ENCODE measurements around the gene NTM.

NTM gene

DNA sequence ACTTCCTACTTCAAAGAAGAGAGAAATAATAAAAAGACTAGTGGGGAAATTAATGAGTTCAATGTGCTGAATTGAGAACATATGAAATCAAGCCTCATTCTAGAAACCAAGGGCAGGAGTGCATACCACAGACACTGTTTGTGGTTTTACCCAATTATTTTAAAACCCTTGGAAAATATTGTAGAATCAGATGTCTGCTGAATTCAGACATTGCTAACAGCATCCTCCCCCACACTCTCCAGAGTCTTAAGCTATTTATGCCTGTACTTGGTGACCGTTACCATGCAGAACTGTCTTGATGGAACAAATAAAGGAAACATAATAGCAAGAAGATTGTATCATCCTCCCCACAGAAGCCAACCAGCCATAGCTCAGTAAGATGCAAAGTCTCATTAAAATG lies 850.1 kb downstream of the NTM start:
- H3K36me3 Mint-ChIP-seq (ENCODE audit: insufficient read depth): peaks cover 1% of the 10 kb centered on the region
- no peaks in the 10 kb centered on the region for H3K27me3 Mint-ChIP-seq
- H3K4me3 Mint-ChIP-seq: no peak overlapping the region
- ATAC-seq (replicated peaks; ENCODE audit: extremely low read depth, poor library complexity, severe bottlenecking): no peak
- peaks cover 15% of the 10 kb centered on the region for H3K9me3 Mint-ChIP-seq
- H3K27ac Mint-ChIP-seq (ENCODE audit: low read depth): no peak overlapping the region
- H3K4me1 Mint-ChIP-seq: no peaks in the 10 kb centered on the region
- no peak for DNase-seq (ENCODE audit: low spot score in 2 of 2)

DNA sequence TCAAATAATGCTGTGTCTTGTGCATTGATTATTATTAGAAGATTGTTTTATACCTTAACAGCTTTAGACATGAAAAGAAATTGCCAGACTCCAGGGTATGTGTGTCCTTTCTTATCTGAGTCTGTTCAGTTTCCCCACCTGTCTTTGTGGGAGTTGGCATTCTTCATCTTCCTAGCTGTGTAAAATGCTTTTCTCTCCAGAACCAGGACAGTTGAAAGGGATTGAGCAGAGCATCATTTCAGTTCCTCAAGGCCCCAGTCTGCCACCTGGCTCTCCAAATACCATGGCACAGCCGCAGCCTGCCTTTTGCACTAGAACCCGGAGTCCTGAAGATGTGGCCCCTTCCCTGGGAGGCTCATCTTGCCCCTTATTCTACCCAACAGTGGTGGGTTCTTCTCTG lies 851.9 kb downstream of the NTM start:
- no peak for ATAC-seq (replicated peaks; ENCODE audit: extremely low read depth, poor library complexity, severe bottlenecking)
- peaks cover 1% of the 10 kb centered on the region for H3K36me3 Mint-ChIP-seq (ENCODE audit: insufficient read depth)
- no peak overlapping the region for H3K4me3 Mint-ChIP-seq
- H3K27me3 Mint-ChIP-seq: no peaks in the 10 kb centered on the region
- H3K27ac Mint-ChIP-seq (ENCODE audit: low read depth): no peak overlapping the region
- peaks cover 16% of the 10 kb centered on the region for H3K9me3 Mint-ChIP-seq
- no peaks in the 10 kb centered on the region for H3K4me1 Mint-ChIP-seq
- no peak for DNase-seq (ENCODE audit: low spot score in 2 of 2)

DNA sequence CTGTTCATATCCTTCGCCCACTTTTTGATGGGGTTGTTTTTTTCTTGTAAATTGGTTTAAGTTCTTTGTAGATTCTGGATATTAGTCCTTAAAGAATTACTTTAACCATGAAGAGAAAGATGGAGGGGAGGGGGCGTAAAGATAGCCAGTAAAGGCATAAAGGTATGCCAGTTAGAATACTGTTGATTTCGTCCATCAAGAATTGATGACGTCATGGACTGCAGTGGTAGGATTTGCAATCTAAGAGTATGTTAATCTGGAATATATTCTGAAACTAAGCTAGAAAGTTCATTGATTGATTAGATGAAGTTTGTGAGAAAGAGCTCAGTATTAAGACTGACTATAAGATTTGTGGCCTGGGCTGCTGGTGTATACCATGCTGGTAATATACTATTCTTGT lies 856.1 kb downstream of the NTM start:
- H3K36me3 Mint-ChIP-seq (ENCODE audit: insufficient read depth): no peaks in the 10 kb centered on the region
- no peaks in the 10 kb centered on the region for H3K27me3 Mint-ChIP-seq
- DNase-seq (ENCODE audit: low spot score in 2 of 2) (no peak), ATAC-seq (replicated peaks; ENCODE audit: extremely low read depth, poor library complexity, severe bottlenecking) (no peak)
- H3K4me1 Mint-ChIP-seq: no peaks in the 10 kb centered on the region
- no peak overlapping the region for H3K4me3 Mint-ChIP-seq
- peaks cover 19% of the 10 kb centered on the region for H3K9me3 Mint-ChIP-seq
- H3K27ac Mint-ChIP-seq (ENCODE audit: low read depth): no peak overlapping the region

DNA sequence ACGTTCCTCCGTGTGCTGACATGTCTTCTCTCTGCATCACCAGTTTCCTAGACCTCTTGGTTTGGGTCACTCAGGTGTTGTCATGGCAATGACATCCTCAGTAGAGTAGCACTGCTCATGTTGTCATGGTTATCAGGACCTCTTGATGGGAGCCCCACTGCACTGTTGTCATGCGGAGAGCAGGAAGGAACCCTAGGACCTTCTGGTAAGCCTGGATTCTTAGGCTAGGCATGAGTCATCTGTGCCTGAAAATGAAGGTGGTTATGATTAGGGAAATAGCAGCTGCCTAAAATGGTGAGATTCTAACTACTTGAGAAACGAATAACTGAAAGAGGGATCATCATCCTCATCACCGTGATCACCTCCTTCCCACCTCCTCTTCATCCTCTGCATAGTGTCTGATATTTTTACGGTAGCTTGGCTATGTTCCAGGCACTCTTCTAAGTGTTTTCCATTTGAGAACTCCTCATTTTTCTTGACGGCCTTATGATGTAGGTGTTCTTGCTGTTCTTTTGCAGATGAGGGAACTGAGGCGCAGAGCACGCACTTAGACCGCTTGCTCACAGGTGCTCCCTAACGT lies 858.4 kb downstream of the NTM start:
- no peaks in the 10 kb centered on the region for H3K4me1 Mint-ChIP-seq
- no peak overlapping the region for H3K27ac Mint-ChIP-seq (ENCODE audit: low read depth)
- ATAC-seq (replicated peaks; ENCODE audit: extremely low read depth, poor library complexity, severe bottlenecking) (no peak), DNase-seq (ENCODE audit: low spot score in 2 of 2) (no peak)
- H3K9me3 Mint-ChIP-seq: peaks cover 13% of the 10 kb centered on the region
- no peaks in the 10 kb centered on the region for H3K27me3 Mint-ChIP-seq
- H3K4me3 Mint-ChIP-seq: no peak overlapping the region
- no peaks in the 10 kb centered on the region for H3K36me3 Mint-ChIP-seq (ENCODE audit: insufficient read depth)

DNA sequence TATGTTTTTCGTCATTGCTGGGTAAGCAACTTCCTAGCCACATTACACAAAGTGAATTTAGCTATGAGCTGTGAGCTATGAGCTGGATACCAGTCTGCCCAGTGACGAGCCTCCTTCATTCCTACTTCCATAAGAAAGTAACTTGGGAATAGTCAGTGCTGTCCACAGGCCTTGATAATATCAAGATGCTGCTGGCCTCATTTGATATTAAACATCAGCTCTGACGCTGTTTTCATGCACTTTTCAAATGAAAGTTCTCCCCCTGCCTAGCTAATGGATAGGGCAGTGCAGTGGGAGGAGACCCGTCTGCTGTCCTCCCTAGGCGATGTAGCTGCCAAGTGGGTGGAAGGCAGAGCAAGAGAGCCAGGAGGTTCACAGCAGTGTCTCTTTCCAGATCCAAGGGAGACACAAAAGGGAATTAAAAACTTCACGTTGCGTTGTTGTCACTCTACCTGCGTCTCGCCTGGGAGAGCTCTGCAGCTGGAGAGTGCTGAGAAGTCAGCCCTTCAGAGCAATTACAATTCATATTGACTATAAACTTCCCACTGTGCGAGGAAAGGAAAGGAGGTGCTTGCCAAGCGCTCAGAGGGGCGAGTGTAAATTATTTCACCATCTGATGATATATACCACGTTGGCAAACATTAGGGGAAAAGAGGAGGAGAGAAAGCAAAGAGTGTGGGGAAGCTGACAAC lies 861.4 kb downstream of the NTM start:
- no peak for ATAC-seq (replicated peaks; ENCODE audit: extremely low read depth, poor library complexity, severe bottlenecking)
- Mint-ChIP-seq H3K27ac (ENCODE audit: low read depth) (no peak overlapping the region), H3K4me3 (no peak overlapping the region), H3K36me3 (ENCODE audit: insufficient read depth) (no peaks in the 10 kb centered on the region), H3K9me3 (peaks cover 13% of the 10 kb centered on the region), H3K4me1 (no peaks in the 10 kb centered on the region), H3K27me3 (no peaks in the 10 kb centered on the region)
- DNase-seq (ENCODE audit: low spot score in 2 of 2): no peak

DNA sequence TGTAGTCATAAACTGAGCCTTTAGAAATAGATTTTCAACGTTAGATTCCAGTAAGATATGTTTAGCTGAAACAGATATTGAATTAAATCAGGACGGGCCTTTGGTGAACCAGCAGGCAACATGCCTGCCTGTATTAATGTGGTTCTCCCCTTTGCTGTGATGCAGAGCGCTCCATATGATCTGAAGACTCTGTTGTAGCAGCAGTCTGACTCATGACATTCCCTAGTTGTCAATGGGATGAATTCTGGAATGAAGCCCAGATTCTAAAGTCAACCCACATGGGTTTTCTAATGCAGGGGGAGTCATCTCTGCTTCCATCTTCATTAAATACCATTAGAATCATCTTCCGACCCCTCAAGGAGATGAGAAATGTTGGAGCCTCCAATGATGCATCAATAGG lies 864.5 kb downstream of the NTM start:
- Mint-ChIP-seq H3K9me3 (no peaks in the 10 kb centered on the region), H3K36me3 (ENCODE audit: insufficient read depth) (no peaks in the 10 kb centered on the region), H3K27ac (ENCODE audit: low read depth) (no peak overlapping the region), H3K4me3 (no peak overlapping the region), H3K27me3 (no peaks in the 10 kb centered on the region), H3K4me1 (no peaks in the 10 kb centered on the region)
- ATAC-seq (replicated peaks; ENCODE audit: extremely low read depth, poor library complexity, severe bottlenecking) (no peak), DNase-seq (ENCODE audit: low spot score in 2 of 2) (no peak)

DNA sequence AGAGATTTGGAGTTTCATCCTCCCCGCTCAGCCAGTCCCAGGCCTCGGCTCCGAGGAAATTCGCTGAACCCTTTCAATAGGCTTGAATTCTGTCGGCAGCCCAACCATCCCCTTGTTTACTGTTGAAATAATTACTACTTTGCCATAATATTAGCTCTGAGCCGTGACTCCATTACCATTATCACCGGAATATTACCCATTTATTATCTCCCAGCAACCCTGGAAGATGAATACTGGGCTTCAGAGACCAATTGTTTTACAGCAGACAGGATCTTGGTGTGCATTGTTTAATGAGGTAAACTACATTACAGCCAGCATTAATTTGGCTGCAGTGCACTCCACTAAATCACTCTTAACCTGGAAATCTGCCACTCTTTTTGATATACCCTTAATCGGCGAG lies 867.4 kb downstream of the NTM start:
- H3K9me3 Mint-ChIP-seq: no peaks in the 10 kb centered on the region
- H3K36me3 Mint-ChIP-seq (ENCODE audit: insufficient read depth): no peaks in the 10 kb centered on the region
- no peak for ATAC-seq (replicated peaks; ENCODE audit: extremely low read depth, poor library complexity, severe bottlenecking)
- no peak overlapping the region for H3K4me3 Mint-ChIP-seq
- H3K27me3 Mint-ChIP-seq: no peaks in the 10 kb centered on the region
- H3K4me1 Mint-ChIP-seq: no peaks in the 10 kb centered on the region
- no peak overlapping the region for H3K27ac Mint-ChIP-seq (ENCODE audit: low read depth)
- DNase-seq (ENCODE audit: low spot score in 2 of 2): no peak

DNA sequence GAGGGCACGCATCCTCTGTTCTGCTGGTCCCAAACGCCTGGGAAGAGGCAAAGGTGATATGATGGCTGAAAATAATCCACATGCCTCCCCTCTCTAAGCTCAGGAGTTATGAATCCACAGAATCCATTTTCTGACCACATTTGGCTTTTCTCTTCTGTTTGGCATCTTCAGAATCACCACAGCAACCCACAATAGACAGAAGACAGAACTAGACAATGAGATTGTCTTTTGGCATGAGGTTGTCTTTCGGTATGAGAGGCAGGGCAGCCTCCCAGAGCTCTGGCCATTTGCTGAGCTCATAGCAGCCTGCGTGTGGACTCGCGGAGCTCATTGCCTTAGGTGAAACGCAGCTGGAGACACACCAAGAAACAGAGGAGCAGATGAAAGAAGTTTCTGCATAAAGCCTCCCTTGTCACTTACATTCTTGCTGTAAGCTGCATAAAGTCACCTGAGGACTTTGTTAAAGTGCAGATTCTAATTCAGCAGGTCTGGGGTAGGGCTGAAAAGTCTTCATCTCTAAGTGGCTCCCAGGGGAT lies 868.0 kb downstream of the NTM start:
- DNase-seq (ENCODE audit: low spot score in 2 of 2) (no peak), ATAC-seq (replicated peaks; ENCODE audit: extremely low read depth, poor library complexity, severe bottlenecking) (no peak)
- Mint-ChIP-seq H3K27me3 (no peaks in the 10 kb centered on the region), H3K4me3 (no peak overlapping the region), H3K9me3 (no peaks in the 10 kb centered on the region), H3K27ac (ENCODE audit: low read depth) (no peak overlapping the region), H3K4me1 (no peaks in the 10 kb centered on the region), H3K36me3 (ENCODE audit: insufficient read depth) (no peaks in the 10 kb centered on the region)

DNA sequence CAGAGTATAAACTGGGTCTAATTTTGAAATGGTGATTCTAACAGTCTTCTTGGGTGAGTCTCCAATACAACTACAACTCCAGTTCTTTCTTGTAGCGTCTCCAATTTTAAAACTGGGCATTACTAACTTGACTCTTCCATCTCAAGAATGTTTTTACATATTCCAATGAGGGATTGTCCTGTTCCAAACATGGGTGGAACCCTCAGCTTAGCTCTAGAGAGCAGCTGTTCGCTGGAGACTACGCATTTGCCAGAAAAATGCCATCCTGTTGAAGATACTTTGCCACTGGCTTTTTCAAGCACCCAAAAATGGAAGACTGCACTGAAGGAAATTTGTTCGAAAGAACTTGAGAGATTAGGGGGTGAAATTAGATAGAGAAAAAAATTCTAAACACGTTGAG lies 870.0 kb downstream of the NTM start:
- H3K27ac Mint-ChIP-seq (ENCODE audit: low read depth): no peak overlapping the region
- H3K4me3 Mint-ChIP-seq: no peak overlapping the region
- no peaks in the 10 kb centered on the region for H3K4me1 Mint-ChIP-seq
- DNase-seq (ENCODE audit: low spot score in 2 of 2) (no peak), ATAC-seq (replicated peaks; ENCODE audit: extremely low read depth, poor library complexity, severe bottlenecking) (no peak)
- no peaks in the 10 kb centered on the region for H3K36me3 Mint-ChIP-seq (ENCODE audit: insufficient read depth)
- H3K9me3 Mint-ChIP-seq: no peaks in the 10 kb centered on the region
- no peaks in the 10 kb centered on the region for H3K27me3 Mint-ChIP-seq

DNA sequence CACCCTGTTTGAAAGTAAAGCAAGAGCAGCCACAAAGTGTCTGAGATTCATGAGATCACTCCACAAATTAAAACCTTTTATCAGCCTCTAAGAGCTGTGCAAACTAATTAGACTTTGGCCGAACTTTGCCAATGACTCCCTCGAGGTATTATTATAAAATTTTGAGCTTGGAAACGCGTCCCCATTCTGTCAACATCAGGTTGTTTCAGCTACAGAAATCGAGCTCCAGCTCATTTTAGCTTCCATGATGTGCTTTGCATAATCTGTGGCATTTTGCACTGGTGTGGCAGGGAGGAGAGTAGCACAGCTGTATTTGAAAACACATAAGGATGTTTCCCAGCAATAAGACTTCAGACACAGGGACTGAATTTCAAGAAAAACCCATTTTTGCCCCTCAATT lies 872.2 kb downstream of the NTM start:
- H3K36me3 Mint-ChIP-seq (ENCODE audit: insufficient read depth): no peaks in the 10 kb centered on the region
- DNase-seq (ENCODE audit: low spot score in 2 of 2) (no peak), ATAC-seq (replicated peaks; ENCODE audit: extremely low read depth, poor library complexity, severe bottlenecking) (no peak)
- no peak overlapping the region for H3K27ac Mint-ChIP-seq (ENCODE audit: low read depth)
- no peaks in the 10 kb centered on the region for H3K27me3 Mint-ChIP-seq
- H3K9me3 Mint-ChIP-seq: no peaks in the 10 kb centered on the region
- H3K4me3 Mint-ChIP-seq: no peak overlapping the region
- H3K4me1 Mint-ChIP-seq: no peaks in the 10 kb centered on the region

DNA sequence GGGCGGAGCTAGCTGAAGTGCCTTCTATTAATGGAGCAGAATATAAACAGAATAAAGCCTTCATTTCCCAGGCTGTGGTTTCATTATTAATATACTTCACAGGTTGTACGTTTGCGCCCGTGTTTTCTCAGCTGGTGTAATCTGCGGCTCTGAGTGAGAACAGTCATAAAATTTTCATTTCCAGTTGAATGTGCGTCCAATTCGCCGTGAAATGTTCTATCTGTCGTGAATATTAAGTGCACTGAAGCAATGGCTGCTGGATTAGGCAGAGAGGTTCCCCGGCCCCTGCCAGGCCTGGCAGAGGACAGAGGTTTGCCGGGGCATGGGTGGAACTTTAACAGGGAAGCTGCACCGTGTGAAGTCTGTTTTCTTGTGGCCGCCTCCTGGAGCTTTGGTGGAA lies 874.4 kb downstream of the NTM start:
- no peaks in the 10 kb centered on the region for H3K4me1 Mint-ChIP-seq
- no peak overlapping the region for H3K4me3 Mint-ChIP-seq

DNA sequence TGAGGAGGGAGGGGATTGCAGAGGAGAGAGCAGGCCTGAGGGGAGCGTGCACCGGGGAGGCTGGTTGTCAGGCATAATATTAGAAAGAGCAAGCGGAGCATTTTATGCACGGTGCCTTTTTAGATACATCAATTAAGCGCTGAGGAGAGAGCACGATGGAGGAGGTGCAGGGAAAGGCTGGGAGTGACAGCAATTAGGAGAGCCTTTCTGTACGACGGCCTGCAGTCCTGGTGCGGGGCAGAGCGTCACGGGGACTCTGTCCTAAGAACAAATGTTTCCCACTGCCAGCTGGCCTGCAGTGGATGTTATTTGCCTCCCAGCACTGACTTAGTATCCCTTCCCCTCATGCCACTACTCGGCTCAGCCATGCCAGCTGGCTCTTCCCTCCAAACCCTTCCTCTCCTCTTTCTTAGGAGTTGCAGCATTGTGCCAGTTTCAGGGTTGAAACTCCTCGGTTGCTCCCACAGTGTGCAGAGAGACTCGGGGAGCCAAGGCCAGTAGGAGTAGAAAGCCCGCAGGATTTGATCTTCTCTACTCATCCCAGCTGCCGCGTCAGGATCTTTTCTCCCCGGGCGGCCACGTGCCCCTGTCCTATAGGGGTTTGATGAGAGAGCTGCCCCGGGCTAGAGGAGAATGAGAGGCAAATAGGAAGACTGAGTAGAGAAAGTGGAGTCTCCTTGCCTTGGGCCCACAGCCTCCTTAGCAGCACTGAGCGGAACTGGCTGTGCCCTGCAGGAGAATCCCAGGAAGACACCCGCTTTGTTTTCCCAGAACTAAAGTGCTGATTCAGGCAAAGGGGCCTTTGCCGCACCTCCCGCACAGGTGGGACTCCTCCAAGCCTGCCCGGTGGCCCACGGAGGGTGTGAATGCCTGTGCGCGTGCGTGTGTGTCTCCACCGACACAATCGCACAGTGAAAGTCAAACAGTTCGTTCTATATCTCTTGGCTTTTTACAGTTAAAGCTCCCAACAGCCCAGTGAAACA lies 875.3 kb downstream of the NTM start:
- Mint-ChIP-seq H3K36me3 (ENCODE audit: insufficient read depth) (no peaks in the 10 kb centered on the region), H3K4me3 (no peak overlapping the region), H3K4me1 (no peaks in the 10 kb centered on the region), H3K9me3 (peaks cover 8% of the 10 kb centered on the region), H3K27me3 (no peaks in the 10 kb centered on the region), H3K27ac (ENCODE audit: low read depth) (no peak overlapping the region)
- ATAC-seq (replicated peaks; ENCODE audit: extremely low read depth, poor library complexity, severe bottlenecking) (no peak), DNase-seq (ENCODE audit: low spot score in 2 of 2) (no peak)

More for the DNA sequence above, 874.4 kb downstream of the NTM start:
- ATAC-seq (replicated peaks; ENCODE audit: extremely low read depth, poor library complexity, severe bottlenecking) (no peak), DNase-seq (ENCODE audit: low spot score in 2 of 2) (no peak)
- no peaks in the 10 kb centered on the region for H3K27me3 Mint-ChIP-seq
- peaks cover 5% of the 10 kb centered on the region for H3K9me3 Mint-ChIP-seq
- no peaks in the 10 kb centered on the region for H3K36me3 Mint-ChIP-seq (ENCODE audit: insufficient read depth)
- H3K27ac Mint-ChIP-seq (ENCODE audit: low read depth): no peak overlapping the region

Measured in central memory CD8-positive, alpha-beta T cell (primary cell).